ENCODE measurements around the gene SCAMP3. TPM values are rescaled to one million over a fixed set of nuclear protein-coding genes. Genes with fewer than 3 reads are reported as not detected.

SCAMP3 gene
- polyA plus RNA-seq, 4 donors = 58.8 to 71.7 (median 63.7) TPM

GRCh38 chr1:155286544-155286943 lies 24.4 kb upstream of the SCAMP3 start:
- DNase-seq (ENCODE audit: low read depth in 4 of 4, low spot score in 2 of 4) = no peak

- no peak for DNase-seq (ENCODE audit: low read depth in 4 of 4, low spot score in 2 of 4)
Measured at GRCh38 chr1:155285631-155286044, 23.5 kb upstream of the SCAMP3 start.

- no peak for DNase-seq (ENCODE audit: low read depth in 4 of 4, low spot score in 2 of 4)
Measured at GRCh38 chr1:155285063-155285462, 22.9 kb upstream of the SCAMP3 start.

GRCh38 chr1:155284476-155284875 lies 22.3 kb upstream of the SCAMP3 start:
- DNase-seq (ENCODE audit: low read depth in 4 of 4, low spot score in 2 of 4) = no peak

- DNase-seq (ENCODE audit: low read depth in 4 of 4, low spot score in 2 of 4) = no peak
Measured at GRCh38 chr1:155282488-155283091, 20.4 kb upstream of the SCAMP3 start.

GRCh38 chr1:155279268-155279667 lies 17.1 kb upstream of the SCAMP3 start:
- no peak for DNase-seq (ENCODE audit: low read depth in 4 of 4, low spot score in 2 of 4)

- no peak for DNase-seq (ENCODE audit: low read depth in 4 of 4, low spot score in 2 of 4)
Measured at GRCh38 chr1:155278689-155279160, 16.6 kb upstream of the SCAMP3 start.

GRCh38 chr1:155277902-155278688 lies 15.9 kb upstream of the SCAMP3 start:
- peak in 1 of 4 donors; percentile 62 for DNase-seq (ENCODE audit: low read depth in 4 of 4, low spot score in 2 of 4)

- peak; percentile 83 to 97 (median 94) for DNase-seq (ENCODE audit: low read depth in 4 of 4, low spot score in 2 of 4)
Measured at GRCh38 chr1:155277070-155277901, 15.1 kb upstream of the SCAMP3 start, which contains the start of gene HCN3. Gene HCN3, plus strand, starts transcription at chr1:155277463. Its CDS starts 128 bp downstream, at chr1:155277591.

GRCh38 chr1:155273343-155274245 lies 11.4 kb upstream of the SCAMP3 start, which contains the start of gene CLK2:
Gene CLK2, minus strand, starts transcription at chr1:155273504. Its CDS starts 2,527 bp downstream, at chr1:155270977.
- peak in 3 of 4 donors; percentile 77 to 91 (median 87) for DNase-seq (ENCODE audit: low read depth in 4 of 4, low spot score in 2 of 4)

- DNase-seq (ENCODE audit: low read depth in 4 of 4, low spot score in 2 of 4) = no peak
Measured at GRCh38 chr1:155272466-155273342, 10.5 kb upstream of the SCAMP3 start.

- no peak for DNase-seq (ENCODE audit: low read depth in 4 of 4, low spot score in 2 of 4)
Measured at GRCh38 chr1:155269381-155269780, 7.2 kb upstream of the SCAMP3 start.

GRCh38 chr1:155268630-155269029 lies 6.5 kb upstream of the SCAMP3 start:
- no peak for DNase-seq (ENCODE audit: low read depth in 4 of 4, low spot score in 2 of 4)

- no peak for DNase-seq (ENCODE audit: low read depth in 4 of 4, low spot score in 2 of 4)
Measured at GRCh38 chr1:155267373-155267772, 5.2 kb upstream of the SCAMP3 start.

GRCh38 chr1:155266553-155266952 lies 4.4 kb upstream of the SCAMP3 start:
- DNase-seq (ENCODE audit: low read depth in 4 of 4, low spot score in 2 of 4) = no peak

- no peak for DNase-seq (ENCODE audit: low read depth in 4 of 4, low spot score in 2 of 4)
Measured at GRCh38 chr1:155263067-155263466, 907 bp upstream of the SCAMP3 start.

GRCh38 chr1:155261493-155261851 lies 688 bp downstream of the SCAMP3 start:
- DNase-seq (ENCODE audit: low read depth in 4 of 4, low spot score in 2 of 4) = no peak

GRCh38 chr1:155260276-155260675 lies 1.9 kb downstream of the SCAMP3 start:
- DNase-seq (ENCODE audit: low read depth in 4 of 4, low spot score in 2 of 4) = no peak

Data from left renal cortex interstitium (tissue), 4 donors.